GM12878 (cell line): ENCODE data around the gene B4GALT5. TPM values are rescaled to one million over a fixed set of nuclear protein-coding genes. Genes with fewer than 3 reads are reported as not detected.
A peak's percentile ranks its signal among the peaks of the same experiment; 100 is the strongest.

ENCODE experiments used
- ATF2 ChIP-seq: IDR thresholded peaks from 2 replicates; pipeline ENCODE4 v1.6.1; 2012; ENCODE audit warnings: low read length, inconsistent platforms
- E2F8 ChIP-seq: fragments of 450-650 bp; IDR thresholded peaks from 2 replicates; pipeline ENCODE4 v1.6.1; 2018; ENCODE audit warnings: mild to moderate bottlenecking, low read depth, moderate library complexity; ENCODE audit not compliant: partially characterized antibody
- HDAC2 ChIP-seq: fragments of 200-600 bp; sonication (generic); IDR thresholded peaks from 2 replicates; pipeline ENCODE4 v1.6.1; 2017
- IKZF2 ChIP-seq, 2 experiments: fragments of 450-650 bp; IDR thresholded peaks; 2 replicates each; pipeline ENCODE4 v1.6.1; 2017; ENCODE audit warnings: mild to moderate bottlenecking in 2 of 2, moderate library complexity in 2 of 2
- MTA3 ChIP-seq: IDR thresholded peaks from 2 replicates; pipeline ENCODE4 v1.6.1; 2012; ENCODE audit warnings: low read length, inconsistent platforms, borderline replicate concordance
- MYB ChIP-seq: fragments of 150-350 bp; IDR thresholded peaks from 2 replicates; pipeline ENCODE4 v1.6.1; 2014; ENCODE audit warnings: mild to moderate bottlenecking, low read depth, low read length, borderline replicate concordance
- NBN ChIP-seq: fragments of 450-650 bp; IDR thresholded peaks from 2 replicates; pipeline ENCODE4 v1.6.1; 2016
- NFIC ChIP-seq: IDR thresholded peaks from 2 replicates; pipeline ENCODE4 v1.6.1; 2012; ENCODE audit warnings: low read depth, mild to moderate bottlenecking, inconsistent platforms, low read length, moderate library complexity
- RBBP5 ChIP-seq: fragments of 200-600 bp; sonication (generic); conservative IDR thresholded peaks from 2 replicates; pipeline ENCODE4 v1.6.1; 2016
- SMARCA5 ChIP-seq: fragments of 450-650 bp; IDR thresholded peaks from 2 replicates; pipeline ENCODE4 v1.6.1; 2017; ENCODE audit warnings: mild to moderate bottlenecking
- STAT3 ChIP-seq: IDR thresholded peaks from 2 replicates; pipeline ENCODE4 v1.6.1; 2011; ENCODE audit warnings: low read depth, low read length, improper control_type of control experiment
- TCF7 ChIP-seq: IDR thresholded peaks from 2 replicates; pipeline ENCODE4 v1.6.1; 2014; ENCODE audit warnings: antibody characterized with exemption, borderline replicate concordance
- USF1 ChIP-seq: IDR thresholded peaks from 2 replicates; pipeline ENCODE4 v1.6.1; 2011; ENCODE audit warnings: borderline replicate concordance, low read depth, mild to moderate bottlenecking, moderate library complexity, mixed read lengths, low read length; ENCODE audit not compliant: insufficient read depth; ENCODE audit errors: extremely low read length
- YY1 ChIP-seq: IDR thresholded peaks from 2 replicates; pipeline ENCODE4 v1.6.1; 2011; ENCODE audit warnings: low read depth, mild to moderate bottlenecking, low read length
- ZBED1 ChIP-seq: IDR thresholded peaks from 2 replicates; pipeline ENCODE4 v1.6.1; 2016; ENCODE audit warnings: borderline replicate concordance
- polyA plus RNA-seq, 11 experiments: library from polyadenylated mRNA; depleted of rRNA in 4 of 11; unstranded in 6 of 11; stranded (reverse) in 5 of 11; fragments of >200 nt; fragmentation: Nextera tagmentation in 4 of 11; fragmentation: Illumina TruSeq in 1 of 11; extraction: Ambion mirVana in 4 of 11; extraction: Trizol in 1 of 11; gene quantifications; 1 replicate in 1 of 11; 2 replicates in 10 of 11; pipeline versions ENCODE4 v1.2.1 to v1.2.3, GENCODE V29; 2011 to 2016; ENCODE audit warnings: inconsistent platforms in 2 of 11, missing spikeins in 2 of 11, low read depth in 1 of 11
- total RNA-seq, 4 experiments: library from RNA; depleted of rRNA in 3 of 4; stranded (reverse); fragments of >200 nt in 3 of 4; fragmentation: Illumina TruSeq in 1 of 4; extraction: Trizol in 1 of 4; gene quantifications; 2 replicates each; pipeline versions ENCODE4 v1.2.1 to v1.2.3, GENCODE V29; 2013 to 2021
- TF ChIP-seq, protein P1 (sequence below): fragments of 450-650 bp; IDR thresholded peaks from 2 replicates; pipeline ENCODE4 v1.6.1; 2017; ENCODE audit warnings: mild to moderate bottlenecking, moderate library complexity
- TF ChIP-seq, protein P2 (sequence below): fragments of 450-650 bp; IDR thresholded peaks from 2 replicates; pipeline ENCODE4 v1.6.1; 2016; ENCODE audit warnings: mild to moderate bottlenecking, moderate library complexity, borderline replicate concordance

Gene B4GALT5
- total and polyA plus RNA-seq, 10 of the 15 experiments (the other 5 are each of a cell fraction or from before 2014, with no cell fraction given), result 2.0 to 55.5 (median 20.2) TPM

DNA sequence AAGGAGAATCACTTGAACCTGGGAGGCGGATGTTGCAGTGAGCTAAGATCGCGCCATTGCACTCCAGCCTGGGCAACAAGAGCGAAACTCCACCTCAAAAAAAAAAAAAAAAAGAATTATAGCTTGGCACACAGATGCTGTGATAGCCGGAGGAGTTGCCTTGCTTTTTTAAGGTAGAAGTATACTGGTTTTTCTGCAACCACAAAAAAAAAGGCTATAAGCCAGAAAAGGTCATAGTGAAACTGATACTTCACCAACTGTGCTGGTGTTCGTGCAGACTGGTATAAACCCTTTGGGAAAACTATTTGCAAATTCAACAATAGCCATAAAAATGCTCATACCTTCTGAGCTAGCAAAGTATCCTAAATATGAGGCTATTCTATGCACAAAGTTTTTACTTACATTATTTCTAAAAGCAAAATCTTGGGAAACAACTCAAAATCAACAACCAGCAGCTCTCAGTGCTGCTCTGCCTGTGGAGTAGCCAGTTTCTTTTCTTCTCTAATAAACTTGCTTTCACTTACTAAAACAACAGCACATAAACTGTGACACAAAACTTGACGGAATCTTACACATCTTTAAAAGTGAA lies 44.0 kb downstream of the B4GALT5 start (continued):
- TF ChIP-seq USF1 (no peak), STAT3 (no peak), MYB (no peak), ATF2 (peak; percentile 87), MTA3 (peak; percentile 98), RBBP5 (no peak), ZBED1 (peak; percentile 43; the same call in 1 of the 2 replicates), YY1 (no peak), NBN (peak; percentile 91), SMARCA5 (no peak), IKZF2 (IDR thresholded peaks at IDR 0.05) (peak; percentile 97), NFIC (peak; percentile 97), HDAC2 (no peak), E2F8 (peak; percentile 56), TCF7 (peak; percentile 84)
- TF ChIP-seq, protein P1, sequence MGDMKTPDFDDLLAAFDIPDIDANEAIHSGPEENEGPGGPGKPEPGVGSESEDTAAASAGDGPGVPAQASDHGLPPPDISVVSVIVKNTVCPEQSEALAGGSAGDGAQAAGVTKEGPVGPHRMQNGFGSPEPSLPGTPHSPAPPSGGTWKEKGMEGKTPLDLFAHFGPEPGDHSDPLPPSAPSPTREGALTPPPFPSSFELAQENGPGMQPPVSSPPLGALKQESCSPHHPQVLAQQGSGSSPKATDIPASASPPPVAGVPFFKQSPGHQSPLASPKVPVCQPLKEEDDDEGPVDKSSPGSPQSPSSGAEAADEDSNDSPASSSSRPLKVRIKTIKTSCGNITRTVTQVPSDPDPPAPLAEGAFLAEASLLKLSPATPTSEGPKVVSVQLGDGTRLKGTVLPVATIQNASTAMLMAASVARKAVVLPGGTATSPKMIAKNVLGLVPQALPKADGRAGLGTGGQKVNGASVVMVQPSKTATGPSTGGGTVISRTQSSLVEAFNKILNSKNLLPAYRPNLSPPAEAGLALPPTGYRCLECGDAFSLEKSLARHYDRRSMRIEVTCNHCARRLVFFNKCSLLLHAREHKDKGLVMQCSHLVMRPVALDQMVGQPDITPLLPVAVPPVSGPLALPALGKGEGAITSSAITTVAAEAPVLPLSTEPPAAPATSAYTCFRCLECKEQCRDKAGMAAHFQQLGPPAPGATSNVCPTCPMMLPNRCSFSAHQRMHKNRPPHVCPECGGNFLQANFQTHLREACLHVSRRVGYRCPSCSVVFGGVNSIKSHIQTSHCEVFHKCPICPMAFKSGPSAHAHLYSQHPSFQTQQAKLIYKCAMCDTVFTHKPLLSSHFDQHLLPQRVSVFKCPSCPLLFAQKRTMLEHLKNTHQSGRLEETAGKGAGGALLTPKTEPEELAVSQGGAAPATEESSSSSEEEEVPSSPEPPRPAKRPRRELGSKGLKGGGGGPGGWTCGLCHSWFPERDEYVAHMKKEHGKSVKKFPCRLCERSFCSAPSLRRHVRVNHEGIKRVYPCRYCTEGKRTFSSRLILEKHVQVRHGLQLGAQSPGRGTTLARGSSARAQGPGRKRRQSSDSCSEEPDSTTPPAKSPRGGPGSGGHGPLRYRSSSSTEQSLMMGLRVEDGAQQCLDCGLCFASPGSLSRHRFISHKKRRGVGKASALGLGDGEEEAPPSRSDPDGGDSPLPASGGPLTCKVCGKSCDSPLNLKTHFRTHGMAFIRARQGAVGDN, result no peak
- TF ChIP-seq, protein P2, sequence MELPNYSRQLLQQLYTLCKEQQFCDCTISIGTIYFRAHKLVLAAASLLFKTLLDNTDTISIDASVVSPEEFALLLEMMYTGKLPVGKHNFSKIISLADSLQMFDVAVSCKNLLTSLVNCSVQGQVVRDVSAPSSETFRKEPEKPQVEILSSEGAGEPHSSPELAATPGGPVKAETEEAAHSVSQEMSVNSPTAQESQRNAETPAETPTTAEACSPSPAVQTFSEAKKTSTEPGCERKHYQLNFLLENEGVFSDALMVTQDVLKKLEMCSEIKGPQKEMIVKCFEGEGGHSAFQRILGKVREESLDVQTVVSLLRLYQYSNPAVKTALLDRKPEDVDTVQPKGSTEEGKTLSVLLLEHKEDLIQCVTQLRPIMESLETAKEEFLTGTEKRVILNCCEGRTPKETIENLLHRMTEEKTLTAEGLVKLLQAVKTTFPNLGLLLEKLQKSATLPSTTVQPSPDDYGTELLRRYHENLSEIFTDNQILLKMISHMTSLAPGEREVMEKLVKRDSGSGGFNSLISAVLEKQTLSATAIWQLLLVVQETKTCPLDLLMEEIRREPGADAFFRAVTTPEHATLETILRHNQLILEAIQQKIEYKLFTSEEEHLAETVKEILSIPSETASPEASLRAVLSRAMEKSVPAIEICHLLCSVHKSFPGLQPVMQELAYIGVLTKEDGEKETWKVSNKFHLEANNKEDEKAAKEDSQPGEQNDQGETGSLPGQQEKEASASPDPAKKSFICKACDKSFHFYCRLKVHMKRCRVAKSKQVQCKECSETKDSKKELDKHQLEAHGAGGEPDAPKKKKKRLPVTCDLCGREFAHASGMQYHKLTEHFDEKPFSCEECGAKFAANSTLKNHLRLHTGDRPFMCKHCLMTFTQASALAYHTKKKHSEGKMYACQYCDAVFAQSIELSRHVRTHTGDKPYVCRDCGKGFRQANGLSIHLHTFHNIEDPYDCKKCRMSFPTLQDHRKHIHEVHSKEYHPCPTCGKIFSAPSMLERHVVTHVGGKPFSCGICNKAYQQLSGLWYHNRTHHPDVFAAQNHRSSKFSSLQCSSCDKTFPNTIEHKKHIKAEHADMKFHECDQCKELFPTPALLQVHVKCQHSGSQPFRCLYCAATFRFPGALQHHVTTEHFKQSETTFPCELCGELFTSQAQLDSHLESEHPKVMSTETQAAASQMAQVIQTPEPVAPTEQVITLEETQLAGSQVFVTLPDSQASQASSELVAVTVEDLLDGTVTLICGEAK, result no peak; the same call in 1 of the 2 replicates
